Left forelimb (tissue), 1 donor: ENCODE data around the gene DVL3.

Experiments
- DNase-seq: peaks from one replicate; pipeline ENCODE4 v3.0.0-alpha.2; 2018; ENCODE audit warnings: low spot score

DVL3 gene

DNA sequence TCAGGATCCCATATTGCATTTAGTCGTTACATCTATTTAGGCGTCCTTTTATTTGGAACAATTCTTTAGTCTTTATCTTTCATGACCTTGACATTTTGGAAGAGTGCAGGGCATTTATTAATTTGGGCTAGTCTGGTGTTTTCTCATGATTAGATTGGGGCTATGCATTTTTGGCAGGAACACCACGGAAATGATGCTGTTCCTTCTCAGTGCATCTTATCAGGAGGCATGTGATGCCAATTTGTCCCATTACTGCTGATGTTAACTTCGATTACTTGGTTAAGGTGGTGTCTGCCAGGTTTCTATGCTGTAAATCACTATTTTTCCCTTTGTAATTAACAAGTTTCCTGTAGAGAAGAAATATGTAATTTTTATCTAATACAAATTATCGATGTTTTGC is 56.1 kb downstream of the DVL3 start:
- no peak for DNase-seq

GRCh38 chr3:184211718-184212117 is 56.5 kb downstream of the DVL3 start:
- DNase-seq, result no peak

DNA sequence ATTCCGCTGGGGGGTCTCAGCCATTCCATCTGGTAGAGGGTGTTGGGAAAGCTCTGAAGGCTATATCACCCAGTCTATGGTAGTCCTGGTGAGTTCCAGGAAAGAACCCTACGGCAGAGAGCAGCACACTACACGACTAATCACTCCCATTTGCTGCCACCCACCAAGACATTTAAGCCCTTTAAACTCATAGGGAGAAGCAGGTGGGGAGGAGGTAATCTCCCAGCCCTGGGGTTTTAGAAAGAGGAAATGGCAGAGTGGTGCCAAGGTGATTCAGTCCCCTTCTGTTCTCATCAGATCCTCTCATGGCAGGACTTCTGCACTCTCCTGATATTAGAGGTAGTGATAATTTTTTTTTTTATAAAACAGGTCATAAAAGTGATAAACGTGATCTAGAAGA is 63.6 kb downstream of the DVL3 start:
- no peak for DNase-seq

GRCh38 chr3:184222521-184222920 is 67.3 kb downstream of the DVL3 start:
- no peak for DNase-seq
